HAP-1 (cell line): ENCODE data around the gene CLCN5.
A peak's percentile ranks its signal among the peaks of the same experiment; 100 is the strongest.

Experiments used
- DNase-seq, 2 experiments: peaks; one replicate each; pipeline ENCODE4 v3.0.0-alpha.2; 2016 to 2020; ENCODE audit warnings: low spot score in 2 of 2
- H3K27me3 ChIP-seq: fragments of 250-450 bp; sonication (Bioruptor Pico); 2 replicates; pipeline ENCODE4 v1.5.1; 2020; ENCODE audit warnings: low read depth, mild to moderate bottlenecking, moderate library complexity
- H3K36me3 ChIP-seq: fragments of 250-450 bp; sonication (Bioruptor Pico); replicated peaks from 2 replicates; pipeline ENCODE4 v1.5.1; 2020; ENCODE audit warnings: mild to moderate bottlenecking
- H3K4me1 ChIP-seq: fragments of 250-450 bp; sonication (Bioruptor Pico); 2 replicates; pipeline ENCODE4 v1.5.1; 2020; ENCODE audit warnings: mild to moderate bottlenecking
- H3K4me3 ChIP-seq: fragments of 250-450 bp; sonication (Bioruptor Pico); 2 replicates; pipeline ENCODE4 v1.5.1; 2020; ENCODE audit warnings: mild to moderate bottlenecking, moderate library complexity
- H3K9me3 ChIP-seq: fragments of 250-450 bp; sonication (Bioruptor Pico); 2 replicates; pipeline ENCODE4 v1.5.1; 2020; ENCODE audit warnings: mild to moderate bottlenecking, moderate library complexity
- in situ Hi-C: fragments of 300-500 bp; cut with MboI; formaldehyde crosslinking; loops from 3 replicates; pipeline ENCODE4 v1.14.3; 2020; ENCODE audit warnings: low sequenced_read_pairs, inconsistent platforms, mixed read lengths

Gene CLCN5

GRCh38 chrX:49956313-49956712, 33.9 kb downstream of the CLCN5 start:
- Histone ChIP-seq H3K27me3 (no peaks in the 10 kb centered on the region), H3K4me3 (no peak overlapping the region), H3K9me3 (no peaks in the 10 kb centered on the region), H3K36me3 (no peaks in the 10 kb centered on the region), H3K4me1 (no peaks in the 10 kb centered on the region)
- DNase-seq = no peak
- in situ Hi-C loops = no loop called here

DNA sequence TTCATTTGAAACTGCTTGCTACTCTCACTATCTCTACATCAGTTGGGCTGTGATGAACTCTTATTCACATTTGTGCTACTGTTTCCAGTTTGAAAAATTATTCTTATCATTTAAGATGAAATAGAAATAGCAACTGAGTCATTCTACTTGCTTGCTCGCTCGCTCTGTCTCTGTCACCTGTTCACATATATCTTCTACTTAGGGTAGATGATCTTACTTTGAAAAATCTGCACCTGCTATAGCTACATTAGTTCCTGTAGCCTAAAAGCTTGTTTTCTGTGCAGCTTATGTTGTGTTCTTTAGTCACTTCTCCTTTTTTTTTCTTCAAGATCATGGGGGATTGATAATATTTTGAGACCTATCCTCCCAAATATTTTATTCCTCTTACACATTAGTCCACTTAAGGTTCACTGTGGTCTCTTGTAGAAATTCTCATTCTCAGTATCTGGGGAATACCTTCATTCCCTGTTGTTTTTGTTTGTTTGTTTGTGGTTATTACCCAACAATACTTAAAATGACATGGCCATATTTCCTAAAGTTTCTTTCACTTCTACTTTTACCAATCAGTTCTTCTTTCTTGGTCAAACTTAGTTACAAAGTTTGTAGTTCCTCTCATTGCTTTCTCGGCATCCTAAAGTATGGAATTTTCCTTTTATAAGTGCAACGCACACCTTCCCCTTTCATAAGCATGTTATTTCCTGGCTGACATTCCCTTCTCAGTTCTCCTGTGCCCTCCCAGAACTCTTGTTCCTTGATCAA, 36.5 kb downstream of the CLCN5 start:
- Histone ChIP-seq H3K9me3 (no peaks in the 10 kb centered on the region), H3K36me3 (no peaks in the 10 kb centered on the region), H3K4me1 (no peaks in the 10 kb centered on the region), H3K4me3 (no peak overlapping the region), H3K27me3 (no peaks in the 10 kb centered on the region)
- in situ Hi-C loops = no loop called here
- DNase-seq = no peak

DNA sequence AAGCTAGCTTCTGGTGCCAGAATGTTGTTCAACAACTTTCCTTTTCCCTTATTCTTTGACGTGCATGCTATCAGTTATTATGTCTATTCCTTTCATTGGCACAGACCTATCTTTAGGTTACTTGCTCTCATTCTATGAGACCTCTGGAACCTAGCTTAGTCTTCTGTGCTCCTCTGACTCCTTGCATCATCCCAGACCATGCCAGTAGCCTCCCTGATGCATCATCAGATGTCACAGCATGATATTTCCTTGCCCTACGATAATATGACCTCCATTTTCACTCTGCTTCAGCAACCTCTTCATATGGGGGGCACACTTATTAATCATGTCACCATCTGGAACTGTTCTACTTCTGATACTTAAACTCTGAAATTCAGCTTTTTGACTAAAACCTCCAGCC, 37.2 kb downstream of the CLCN5 start:
- Histone ChIP-seq H3K4me1 (no peaks in the 10 kb centered on the region), H3K27me3 (no peaks in the 10 kb centered on the region)
- in situ Hi-C loops = no loop called here

GRCh38 chrX:49960061-49960460, 37.7 kb downstream of the CLCN5 start:
- Histone ChIP-seq H3K27me3 (no peaks in the 10 kb centered on the region), H3K4me3 (no peak overlapping the region), H3K36me3 (no peaks in the 10 kb centered on the region), H3K4me1 (no peaks in the 10 kb centered on the region), H3K9me3 (no peaks in the 10 kb centered on the region)
- in situ Hi-C loops = no loop called here
- DNase-seq = no peak

More for the DNA sequence above, 37.2 kb downstream of the CLCN5 start:
- Histone ChIP-seq H3K9me3 (no peaks in the 10 kb centered on the region), H3K36me3 (no peaks in the 10 kb centered on the region), H3K4me3 (no peak overlapping the region)
- DNase-seq = no peak

DNA sequence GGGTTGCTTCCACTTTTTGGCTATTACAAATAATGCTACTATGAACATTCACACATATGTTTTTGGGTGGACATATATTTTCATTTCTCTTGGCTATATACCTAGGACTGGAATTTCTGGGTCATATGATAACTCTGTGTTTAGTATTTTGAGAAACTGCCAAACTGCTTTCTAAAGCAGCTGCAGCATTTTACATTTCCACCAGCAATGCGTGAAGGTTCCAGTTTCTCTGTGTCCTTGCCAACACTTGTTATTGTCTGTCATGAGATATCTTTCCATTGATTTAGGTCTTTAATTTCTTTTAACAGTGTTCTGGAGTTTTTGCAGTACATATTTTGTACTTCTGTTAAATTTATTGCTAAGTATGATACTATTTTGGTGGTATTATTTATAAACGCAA, 48.3 kb downstream of the CLCN5 start:
- Histone ChIP-seq H3K36me3 (no peaks in the 10 kb centered on the region), H3K9me3 (no peaks in the 10 kb centered on the region), H3K4me3 (no peak overlapping the region), H3K27me3 (no peaks in the 10 kb centered on the region), H3K4me1 (0 out of 2 replicates have a peak, but pooled peaks cover 2% of the 10 kb centered on the region)
- DNase-seq = no peak
- in situ Hi-C loops = no loop called here

DNA sequence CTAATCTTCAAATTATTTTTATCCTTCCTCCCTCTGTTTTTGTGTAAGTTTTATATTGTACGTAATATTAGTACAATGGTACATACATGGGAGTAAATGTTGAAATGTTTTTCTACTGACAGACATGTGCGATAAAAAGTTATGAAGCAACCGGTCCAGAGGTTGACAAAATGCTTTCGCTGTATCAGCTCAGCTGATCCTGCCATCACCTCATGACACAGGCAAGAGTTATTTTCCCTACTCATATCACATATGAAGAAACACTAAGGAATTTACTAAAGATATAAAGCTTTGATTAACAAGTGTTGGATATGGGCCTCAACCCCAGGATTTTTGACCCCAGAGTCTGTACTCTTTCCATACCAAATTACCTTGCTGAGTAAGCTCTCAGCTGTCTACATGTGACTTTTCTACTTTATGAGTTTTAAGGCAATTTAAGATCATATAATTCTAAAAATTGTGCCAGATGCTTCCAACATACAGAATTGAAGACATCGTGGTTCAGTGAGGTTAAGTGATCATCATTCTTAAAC, 50.0 kb downstream of the CLCN5 start:
- H3K36me3 ChIP-seq = no peaks in the 10 kb centered on the region
- no peaks in the 10 kb centered on the region for H3K9me3 ChIP-seq
- no peak overlapping the region for H3K4me3 ChIP-seq
- H3K4me1 ChIP-seq = peaks cover 13% of the 10 kb centered on the region
- DNase-seq = no peak
- H3K27me3 ChIP-seq = no peaks in the 10 kb centered on the region
- in situ Hi-C loops = no loop called here

DNA sequence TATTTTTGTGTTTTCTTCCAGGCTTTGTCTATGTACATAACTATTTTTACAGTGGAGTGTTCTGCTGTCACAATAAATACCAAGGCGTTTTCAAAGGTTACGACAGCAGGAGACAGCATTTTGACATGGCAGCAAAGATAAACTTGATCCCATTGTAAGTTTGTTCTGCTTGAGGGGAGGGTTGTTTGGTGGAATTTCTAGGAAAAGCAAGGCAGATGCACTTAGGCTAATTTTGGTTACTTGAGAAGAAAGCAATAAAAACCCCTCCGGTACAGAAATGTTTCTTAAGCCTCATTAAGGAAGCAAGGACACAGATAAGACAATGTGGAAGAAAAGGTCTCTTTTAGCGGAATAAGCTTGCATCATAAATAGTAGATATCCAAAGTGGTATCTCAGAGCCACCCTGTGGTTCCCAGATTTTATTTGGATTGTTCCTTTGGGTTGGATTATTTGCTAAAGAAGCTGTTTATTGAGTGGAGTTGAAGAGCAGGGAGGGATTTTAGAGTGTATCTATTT, 54.3 kb downstream of the CLCN5 start:
- in situ Hi-C loops = no loop called here
- Histone ChIP-seq H3K9me3 (no peaks in the 10 kb centered on the region), H3K27me3 (no peaks in the 10 kb centered on the region), H3K36me3 (no peaks in the 10 kb centered on the region), H3K4me3 (no peak overlapping the region), H3K4me1 (peaks cover 16% of the 10 kb centered on the region)
- DNase-seq = peak in 1 of 2 experiments; percentile 35

DNA sequence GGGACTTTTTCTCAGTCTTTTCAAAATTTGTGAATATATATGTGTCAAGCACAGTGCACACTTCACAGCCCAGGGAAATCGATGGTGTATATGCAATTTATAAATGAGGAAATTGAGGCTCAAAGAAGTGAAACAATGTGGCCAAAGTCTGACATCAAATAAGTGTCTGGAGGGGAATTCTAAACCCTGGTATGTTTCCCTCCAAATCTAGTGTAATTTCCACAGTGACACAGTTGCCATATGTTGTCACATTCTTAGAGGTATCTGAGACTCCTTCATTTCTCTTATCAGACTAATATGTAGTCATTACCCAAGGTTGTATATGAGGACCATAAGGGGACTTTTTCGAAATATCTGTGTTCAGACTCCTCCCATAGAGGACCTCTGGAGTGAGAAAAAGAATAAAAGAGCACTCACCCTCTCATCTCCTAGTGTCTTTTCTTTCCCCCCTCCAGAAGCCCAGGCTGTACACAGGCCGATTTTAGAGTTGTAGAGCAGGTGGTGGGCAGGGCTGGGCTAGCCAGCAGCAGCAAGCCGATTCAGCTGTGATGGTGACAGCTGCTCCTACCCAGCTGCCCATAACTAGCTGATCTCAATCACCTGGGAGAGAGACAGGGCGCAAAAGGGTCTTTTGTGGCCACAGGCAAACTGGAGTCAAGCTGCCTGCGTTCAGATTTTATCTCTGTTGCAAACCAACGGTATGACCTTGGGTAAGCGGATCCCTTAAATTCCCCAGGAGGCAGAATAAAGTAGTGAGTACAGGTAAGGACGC, 55.1 kb downstream of the CLCN5 start:
- Histone ChIP-seq H3K27me3 (no peaks in the 10 kb centered on the region), H3K4me1 (peaks cover 17% of the 10 kb centered on the region), H3K9me3 (no peaks in the 10 kb centered on the region), H3K36me3 (no peaks in the 10 kb centered on the region), H3K4me3 (no peak overlapping the region)
- DNase-seq = no peak
- in situ Hi-C loops = no loop called here

- no peaks in the 10 kb centered on the region for H3K36me3 ChIP-seq
- H3K4me1 ChIP-seq = peaks cover 22% of the 10 kb centered on the region
- no peaks in the 10 kb centered on the region for H3K27me3 ChIP-seq
- no peaks in the 10 kb centered on the region for H3K9me3 ChIP-seq
- no peak overlapping the region for H3K4me3 ChIP-seq
- DNase-seq = no peak
- in situ Hi-C loops = no loop called here
Observed at GRCh38 chrX:49978176-49978575, 55.8 kb downstream of the CLCN5 start.

GRCh38 chrX:49986058-49986457, 63.7 kb downstream of the CLCN5 start:
- Histone ChIP-seq H3K36me3 (no peaks in the 10 kb centered on the region), H3K4me1 (peaks cover 13% of the 10 kb centered on the region), H3K9me3 (no peaks in the 10 kb centered on the region), H3K27me3 (no peaks in the 10 kb centered on the region), H3K4me3 (no peak overlapping the region)
- no peak for DNase-seq
- in situ Hi-C loops = no loop called here

DNA sequence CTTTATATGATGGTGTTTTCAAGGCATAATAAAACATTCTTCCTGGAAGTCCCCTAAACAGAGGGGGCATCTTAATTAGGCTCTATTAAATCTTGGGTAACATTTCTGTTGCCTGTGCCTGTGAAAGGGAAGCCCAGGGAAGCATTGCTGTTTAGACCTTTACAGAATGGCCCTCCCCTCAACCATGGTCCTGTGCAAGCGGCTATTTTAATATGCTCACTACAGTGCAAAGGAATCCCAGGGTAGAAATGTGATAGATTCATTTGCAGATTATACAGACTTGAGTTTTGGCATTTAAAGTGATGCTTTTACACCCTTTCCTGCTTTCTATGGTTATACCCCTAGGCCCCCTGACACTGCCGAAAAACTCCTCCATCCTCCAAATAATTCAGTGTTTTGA, 65.3 kb downstream of the CLCN5 start:
- H3K4me1 ChIP-seq = peaks cover 10% of the 10 kb centered on the region
- H3K36me3 ChIP-seq = no peaks in the 10 kb centered on the region
- no peak overlapping the region for H3K4me3 ChIP-seq
- no peak for DNase-seq
- H3K9me3 ChIP-seq = no peaks in the 10 kb centered on the region
- no peaks in the 10 kb centered on the region for H3K27me3 ChIP-seq
- in situ Hi-C loops = no loop called here

GRCh38 chrX:49988143-49988542, 65.7 kb downstream of the CLCN5 start:
- H3K36me3 ChIP-seq = no peaks in the 10 kb centered on the region
- H3K4me3 ChIP-seq = no peak overlapping the region
- H3K4me1 ChIP-seq = peaks cover 5% of the 10 kb centered on the region
- H3K9me3 ChIP-seq = no peaks in the 10 kb centered on the region
- no peaks in the 10 kb centered on the region for H3K27me3 ChIP-seq
- DNase-seq = peak; percentile 26 to 30
- in situ Hi-C loops = no loop called here

DNA sequence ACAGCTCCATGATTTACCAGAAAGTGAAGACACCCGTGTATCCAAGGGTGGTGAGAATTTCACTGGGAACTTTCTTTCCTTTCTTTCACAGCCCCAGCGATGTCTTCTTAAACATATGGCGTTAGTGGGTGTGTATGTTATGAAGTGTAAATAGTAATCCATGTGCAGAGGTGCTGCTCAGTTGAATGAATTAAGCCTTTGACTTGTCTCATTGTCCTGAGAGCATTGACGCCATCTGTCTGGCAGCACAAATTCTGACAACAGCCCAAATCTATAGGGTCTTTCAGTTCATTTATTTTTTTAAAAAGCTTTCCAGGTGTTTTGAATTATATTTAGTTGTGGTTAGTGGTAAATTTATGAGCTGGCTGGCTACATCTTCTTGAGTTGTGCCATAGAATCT, 69.4 kb downstream of the CLCN5 start:
- no peak overlapping the region for H3K4me3 ChIP-seq
- in situ Hi-C loops = no loop called here
- no peak for DNase-seq
- H3K27me3 ChIP-seq = no peaks in the 10 kb centered on the region
- H3K4me1 ChIP-seq = peaks cover 3% of the 10 kb centered on the region; the same call in 1 of the 2 replicates
- no peaks in the 10 kb centered on the region for H3K9me3 ChIP-seq
- no peaks in the 10 kb centered on the region for H3K36me3 ChIP-seq

DNA sequence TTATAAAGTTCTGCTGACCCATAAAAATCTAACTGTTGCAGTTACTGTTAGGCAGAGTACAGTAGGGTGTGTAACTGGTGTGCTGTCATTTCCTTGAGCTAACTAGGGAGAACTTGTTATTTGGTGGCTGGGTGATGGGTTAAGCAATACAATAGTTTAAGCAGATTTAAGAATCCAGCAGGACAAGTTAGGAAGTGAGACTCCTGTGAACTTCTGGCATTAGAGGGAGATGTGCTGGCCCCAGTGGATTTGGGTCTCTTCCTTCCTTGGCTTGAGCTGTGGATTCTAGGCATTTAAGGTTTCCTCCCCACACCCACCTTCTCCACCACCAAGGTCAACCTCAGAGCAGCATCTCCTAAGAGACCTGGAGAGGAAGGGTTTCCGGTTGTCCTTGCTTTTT, 70.5 kb downstream of the CLCN5 start:
- Histone ChIP-seq H3K9me3 (no peaks in the 10 kb centered on the region), H3K27me3 (no peaks in the 10 kb centered on the region), H3K4me1 (peaks cover 2% of the 10 kb centered on the region; the same call in 1 of the 2 replicates), H3K36me3 (no peaks in the 10 kb centered on the region), H3K4me3 (no peak overlapping the region)
- in situ Hi-C loops = no loop called here
- DNase-seq = no peak
